Measurements from ENCODE around the gene MBD3L4.
"Not testable (repeated sequence)": the region's sequence is repeated elsewhere in the genome, so short reads cannot be mapped to it uniquely, and the experiment has no call there.

Gene MBD3L4

GRCh38 chr19:7049021-7049420, 9.0 kb upstream of the MBD3L4 start, which contains the start of gene MBD3L2:
Gene MBD3L2, plus strand, starts transcription at chr19:7049321. Its CDS starts 53 bp downstream, at chr19:7049374.
- not testable (repeated sequence) for DNase-seq (ENCODE audit: low read depth)

- not testable (repeated sequence) for DNase-seq (ENCODE audit: low read depth)
Measured at GRCh38 chr19:7041563-7041962, 1.6 kb upstream of the MBD3L4 start.

- DNase-seq (ENCODE audit: low read depth) = not testable (repeated sequence)
Measured at GRCh38 chr19:7030278-7030677, 9.7 kb downstream of the MBD3L4 start, which contains the start of gene MBD3L5. Gene MBD3L5, plus strand, starts transcription at chr19:7030578. Its CDS starts 34 bp downstream, at chr19:7030612.

GRCh38 chr19:7028790-7029189, 11.2 kb downstream of the MBD3L4 start:
- DNase-seq (ENCODE audit: low read depth) = not testable (repeated sequence)

- not testable (repeated sequence) for DNase-seq (ENCODE audit: low read depth)
Measured at GRCh38 chr19:7021331-7021730, 18.6 kb downstream of the MBD3L4 start, which contains the start of gene MBD3L2B. Gene MBD3L2B, minus strand, starts transcription at chr19:7021431. Its CDS starts 34 bp downstream, at chr19:7021397.

GRCh38 chr19:7018828-7019227, 21.2 kb downstream of the MBD3L4 start:
- no peak for DNase-seq (ENCODE audit: low read depth)

GRCh38 chr19:7013678-7014077, 26.3 kb downstream of the MBD3L4 start:
- DNase-seq (ENCODE audit: low read depth) = peak; percentile 51

- no peak for DNase-seq (ENCODE audit: low read depth)
Measured at GRCh38 chr19:7010722-7011593, 29.0 kb downstream of the MBD3L4 start.

- DNase-seq (ENCODE audit: low read depth) = no peak
Measured at GRCh38 chr19:7007859-7008258, 32.1 kb downstream of the MBD3L4 start.

GRCh38 chr19:7006135-7006704, 33.8 kb downstream of the MBD3L4 start:
- DNase-seq (ENCODE audit: low read depth) = no peak

- DNase-seq (ENCODE audit: low read depth) = no peak
Measured at GRCh38 chr19:7004313-7004931, 35.6 kb downstream of the MBD3L4 start.

GRCh38 chr19:7000816-7001215, 39.2 kb downstream of the MBD3L4 start:
- no peak for DNase-seq (ENCODE audit: low read depth)

- DNase-seq (ENCODE audit: low read depth) = no peak
Measured at GRCh38 chr19:7000333-7000732, 39.6 kb downstream of the MBD3L4 start.

GRCh38 chr19:6999933-7000332, 40.0 kb downstream of the MBD3L4 start:
- no peak for DNase-seq (ENCODE audit: low read depth)

- DNase-seq (ENCODE audit: low read depth) = peak; percentile 39
Measured at GRCh38 chr19:6997679-6998445, 42.1 kb downstream of the MBD3L4 start.

GRCh38 chr19:6996810-6997209, 43.2 kb downstream of the MBD3L4 start:
- no peak for DNase-seq (ENCODE audit: low read depth)

- DNase-seq (ENCODE audit: low read depth) = no peak
Measured at GRCh38 chr19:6995054-6995453, 44.9 kb downstream of the MBD3L4 start.

GRCh38 chr19:6988257-6988656, 51.7 kb downstream of the MBD3L4 start:
- DNase-seq (ENCODE audit: low read depth) = no peak

- DNase-seq (ENCODE audit: low read depth) = no peak
Measured at GRCh38 chr19:6987850-6988249, 52.1 kb downstream of the MBD3L4 start.

Data from ELR (cell line).